GM13977 (cell line): ENCODE measurements around the gene SAMD8.
A peak's percentile ranks its signal among the peaks of the same experiment; 100 is the strongest.
"Not testable (repeated sequence)": the region's sequence is repeated elsewhere in the genome, so short reads cannot be mapped to it uniquely, and the experiment has no call there.

Experiments used
- DNase-seq: peaks from one replicate; pipeline ENCODE4 v3.0.0; 2012; ENCODE audit warnings: low spot score
- in situ Hi-C: fragments of 300-500 bp; cut with MboI; formaldehyde crosslinking; loops from one replicate; pipeline ENCODE4 v1.12.0; 2022; ENCODE audit warnings: low sequenced_read_pairs, low pct_unique_long_range_greater_than_20kb, mixed read lengths, inconsistent platforms; ENCODE audit not compliant: unreplicated experiment
- TF ChIP-seq, protein P1 (sequence below): IDR thresholded peaks from 2 replicates; pipeline ENCODE4 v1.5.1; 2012; ENCODE audit warnings: mild to moderate bottlenecking, control low read depth; ENCODE audit not compliant: insufficient read depth; ENCODE audit errors: extremely low read depth, missing control alignments

The SAMD8 gene

DNA sequence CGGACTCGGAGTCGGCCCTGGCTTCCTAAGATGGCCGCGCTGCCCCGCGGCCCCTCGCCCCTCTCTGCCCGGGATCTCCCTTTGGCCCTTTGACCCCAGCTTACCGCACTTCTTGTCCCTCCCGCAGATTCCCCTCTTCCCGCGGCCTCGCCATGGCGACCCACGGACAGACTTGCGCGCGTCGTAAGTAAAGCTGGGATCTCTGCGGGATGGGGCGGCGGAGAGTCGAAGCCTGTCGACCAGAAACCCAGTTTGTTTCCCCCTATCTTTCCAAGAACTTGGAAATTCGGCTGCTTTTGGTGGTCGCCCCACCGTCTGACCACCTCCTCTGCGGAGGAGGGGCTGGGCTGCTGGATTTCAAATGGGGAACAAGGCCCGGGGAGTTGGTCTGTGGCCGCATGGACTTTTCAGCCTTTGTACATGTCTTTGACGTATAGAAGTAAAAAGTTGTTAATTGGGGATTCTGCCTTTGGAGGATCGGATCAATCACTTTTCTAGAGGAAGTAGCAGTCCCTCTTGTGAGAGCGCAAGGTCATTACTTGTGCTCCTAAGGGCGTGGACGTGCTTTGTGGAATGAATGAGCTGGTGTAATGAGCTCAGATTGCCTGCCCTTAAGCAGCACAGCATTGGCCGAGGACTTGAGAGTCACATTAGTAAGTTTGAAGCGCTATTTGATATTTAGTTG lies 99.7 kb downstream of the SAMD8 start:
- peak; percentile 38 for DNase-seq
- in situ Hi-C loops, result no loop called here

DNA sequence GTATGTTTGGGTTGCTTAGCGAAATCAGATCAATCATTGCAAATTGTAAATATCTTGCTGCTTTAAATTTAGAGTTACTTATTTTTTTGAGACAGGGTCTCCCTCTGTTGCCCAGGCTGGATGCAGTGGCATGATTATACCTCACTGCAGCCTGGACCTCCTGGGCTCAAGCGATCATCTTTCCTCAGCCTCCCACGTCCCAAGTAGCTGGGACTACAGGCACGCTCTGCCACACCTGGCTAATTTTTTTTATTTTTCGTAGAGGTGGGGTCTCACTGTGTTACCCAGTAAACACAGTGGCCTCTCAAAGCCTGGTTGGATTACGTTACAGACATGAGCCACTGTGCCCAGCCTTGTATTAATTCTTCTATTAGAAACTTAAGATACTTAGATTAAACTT lies 100.9 kb downstream of the SAMD8 start:
- in situ Hi-C loops, result no loop called here
- TF ChIP-seq, protein P1, sequence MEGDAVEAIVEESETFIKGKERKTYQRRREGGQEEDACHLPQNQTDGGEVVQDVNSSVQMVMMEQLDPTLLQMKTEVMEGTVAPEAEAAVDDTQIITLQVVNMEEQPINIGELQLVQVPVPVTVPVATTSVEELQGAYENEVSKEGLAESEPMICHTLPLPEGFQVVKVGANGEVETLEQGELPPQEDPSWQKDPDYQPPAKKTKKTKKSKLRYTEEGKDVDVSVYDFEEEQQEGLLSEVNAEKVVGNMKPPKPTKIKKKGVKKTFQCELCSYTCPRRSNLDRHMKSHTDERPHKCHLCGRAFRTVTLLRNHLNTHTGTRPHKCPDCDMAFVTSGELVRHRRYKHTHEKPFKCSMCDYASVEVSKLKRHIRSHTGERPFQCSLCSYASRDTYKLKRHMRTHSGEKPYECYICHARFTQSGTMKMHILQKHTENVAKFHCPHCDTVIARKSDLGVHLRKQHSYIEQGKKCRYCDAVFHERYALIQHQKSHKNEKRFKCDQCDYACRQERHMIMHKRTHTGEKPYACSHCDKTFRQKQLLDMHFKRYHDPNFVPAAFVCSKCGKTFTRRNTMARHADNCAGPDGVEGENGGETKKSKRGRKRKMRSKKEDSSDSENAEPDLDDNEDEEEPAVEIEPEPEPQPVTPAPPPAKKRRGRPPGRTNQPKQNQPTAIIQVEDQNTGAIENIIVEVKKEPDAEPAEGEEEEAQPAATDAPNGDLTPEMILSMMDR, result no peak
- no peak for DNase-seq

More for the DNA sequence above, 99.7 kb downstream of the SAMD8 start:
- TF ChIP-seq, protein P1, result no peak

DNA sequence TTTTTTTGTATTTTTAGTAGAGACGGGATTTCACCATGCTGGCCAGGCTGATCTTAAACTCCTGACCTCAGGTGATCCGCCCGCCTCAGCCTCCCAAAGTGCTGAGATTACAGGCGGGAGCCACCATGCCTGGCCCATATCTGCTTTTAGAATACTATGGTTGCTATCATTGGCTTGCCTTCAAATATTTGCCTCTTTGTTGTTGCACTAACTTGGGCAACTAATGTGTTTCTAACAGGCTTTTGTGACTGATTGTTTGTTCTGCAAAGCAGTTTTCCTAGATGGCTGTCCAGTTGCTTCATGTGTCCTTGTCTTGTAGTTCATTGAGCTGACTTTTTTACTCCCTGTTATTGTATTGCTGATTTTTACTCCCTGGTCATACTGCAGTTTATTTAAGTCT lies 108.8 kb downstream of the SAMD8 start:
- TF ChIP-seq, protein P1, result no peak
- in situ Hi-C loops, result no loop called here
- no peak for DNase-seq

DNA sequence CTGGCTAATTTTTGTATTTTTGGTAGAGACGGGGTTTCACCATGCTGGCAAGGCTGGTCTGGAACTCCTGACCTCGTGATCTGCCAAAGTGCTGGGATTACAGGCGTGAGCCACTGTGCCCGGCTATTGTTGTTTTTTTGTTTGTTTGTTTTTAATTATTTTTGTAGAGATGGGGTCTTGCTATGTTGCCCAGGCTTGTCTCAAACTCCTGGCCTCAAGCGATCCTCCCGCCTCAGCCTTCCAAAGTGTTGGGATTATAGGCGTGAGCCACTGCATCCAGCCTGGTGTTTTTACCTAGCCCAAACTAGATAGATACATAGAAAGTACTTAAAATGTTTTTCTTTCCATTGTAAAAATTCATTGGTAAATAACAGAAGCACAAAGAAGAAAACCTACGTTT lies 110.0 kb downstream of the SAMD8 start:
- in situ Hi-C loops, DNase-seq: not testable (repeated sequence)

DNA sequence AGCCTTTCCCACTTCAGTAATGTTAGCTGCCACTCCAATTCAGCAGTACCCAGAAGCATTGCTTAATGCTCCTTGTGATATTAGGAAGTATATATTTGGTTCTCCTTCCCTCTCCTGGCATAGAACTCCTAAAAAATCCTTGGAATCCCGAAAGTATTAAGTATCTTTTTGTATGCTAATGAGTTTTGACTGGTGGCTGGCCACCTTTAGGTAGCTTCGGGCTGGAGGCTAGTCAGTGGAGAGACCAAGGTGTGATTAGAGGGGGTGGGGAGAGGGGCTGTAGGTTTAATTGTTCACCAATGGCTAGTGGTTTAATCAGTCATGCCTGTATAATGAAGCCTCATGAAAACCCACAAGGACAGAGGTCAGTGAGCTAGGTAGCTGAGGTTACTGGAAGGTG lies 112.1 kb downstream of the SAMD8 start:
- in situ Hi-C loops, result no loop called here
- DNase-seq, result no peak
- TF ChIP-seq, protein P1, result no peak

DNA sequence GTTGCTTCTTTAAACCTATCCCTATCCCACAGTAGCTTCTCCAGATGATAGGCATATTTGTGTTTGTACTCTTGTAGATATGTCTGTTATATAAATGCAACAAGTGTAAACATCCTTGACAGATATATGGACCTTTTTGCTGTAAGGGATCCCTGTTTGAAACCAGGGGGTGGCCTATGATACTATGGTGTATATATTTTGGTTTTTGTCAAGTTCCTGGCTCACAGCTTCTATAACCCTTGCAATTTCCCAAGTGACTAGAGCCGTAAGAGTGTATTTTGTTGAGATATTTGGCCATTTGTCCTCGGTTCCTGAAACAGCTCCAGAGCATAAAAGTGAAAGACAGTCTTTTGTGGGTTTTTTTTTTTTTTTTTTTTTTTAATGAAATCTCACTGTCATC lies 114.6 kb downstream of the SAMD8 start:
- TF ChIP-seq, protein P1, result no peak

DNA sequence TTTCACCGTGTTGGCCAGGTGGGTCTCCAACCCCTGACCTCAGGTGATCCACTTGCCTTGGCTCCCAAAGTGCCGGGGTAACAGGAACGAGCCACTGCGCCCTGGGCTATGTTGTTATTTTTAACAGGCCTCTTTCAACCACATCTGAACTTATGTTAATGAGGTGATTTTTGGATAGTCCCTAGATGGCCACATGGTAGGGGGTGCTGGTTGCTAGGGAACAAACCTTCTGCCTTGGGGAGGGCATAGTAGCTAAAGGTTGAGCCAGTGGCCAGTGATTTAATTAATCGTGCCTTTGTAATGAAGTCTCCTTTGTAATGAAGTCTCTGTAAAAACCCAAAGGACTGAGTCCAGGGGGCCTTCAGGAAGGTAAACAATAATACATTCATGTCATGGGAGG lies 115.2 kb downstream of the SAMD8 start:
- in situ Hi-C loops, result no loop called here
- TF ChIP-seq, protein P1, result no peak
- no peak for DNase-seq

More for the DNA sequence above, 114.6 kb downstream of the SAMD8 start:
- no peak for DNase-seq
- in situ Hi-C loops, result no loop called here
